22Rv1 (cell line): Measurements from ENCODE around the gene LAMA1.

ENCODE experiments used
- CTCF ChIP-seq: fragments of 450-650 bp; IDR thresholded peaks from 2 replicates; pipeline ENCODE4 v1.5.1; 2017; ENCODE audit warnings: mild to moderate bottlenecking
- ZFX ChIP-seq: fragments of 450-650 bp; IDR thresholded peaks from 2 replicates; pipeline ENCODE4 v1.6.1; 2017; ENCODE audit warnings: antibody characterized with exemption, borderline replicate concordance

DNA sequence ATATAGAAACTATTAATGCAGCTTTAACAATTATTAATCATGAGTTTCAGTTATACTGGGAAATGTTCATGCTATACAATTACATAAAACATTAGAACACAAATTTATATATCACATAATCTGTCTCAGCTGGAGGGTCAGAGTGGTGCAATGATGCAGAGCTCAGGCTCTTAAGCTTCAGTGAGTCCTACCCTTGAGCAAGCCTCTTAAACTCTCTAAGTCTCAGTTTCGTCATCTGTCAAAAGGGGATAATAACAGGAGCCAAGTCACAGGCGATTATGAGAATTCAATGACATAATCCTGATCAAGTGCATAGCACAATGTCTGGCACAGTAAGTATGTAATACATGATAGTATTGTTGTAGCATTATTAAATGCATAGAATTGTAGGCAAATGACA is 46.0 kb downstream of the LAMA1 start:
- TF ChIP-seq CTCF (no peak), ZFX (no peak)
